ENCODE results near the gene SPOP.

SPOP gene

GRCh38 chr17:49583889-49584288, 94.0 kb downstream of the SPOP start:
- no peak for DNase-seq (ENCODE audit: low read depth)

DNA sequence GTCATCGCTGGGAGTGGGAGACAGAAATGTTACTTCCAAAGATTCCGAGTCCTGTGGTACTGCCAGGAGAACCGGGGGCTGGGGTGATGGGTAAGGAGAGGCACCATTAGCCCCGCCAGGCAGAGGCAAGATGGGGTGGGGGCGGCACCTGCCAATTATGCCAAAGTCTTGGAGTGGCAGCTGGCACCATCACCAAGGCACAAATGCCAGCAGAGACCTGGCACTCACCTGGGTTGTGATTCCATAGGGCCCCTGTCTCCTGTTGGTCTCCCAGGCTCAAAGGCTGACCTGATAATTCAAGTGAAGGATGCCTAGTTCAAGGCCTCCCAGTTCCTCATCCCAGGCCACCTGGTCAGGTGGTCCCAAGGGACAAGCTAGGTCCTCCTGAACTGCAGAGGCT, 94.7 kb downstream of the SPOP start:
- no peak for DNase-seq (ENCODE audit: low read depth)

GRCh38 chr17:49582789-49583188, 95.1 kb downstream of the SPOP start:
- no peak for DNase-seq (ENCODE audit: low read depth)

- DNase-seq (ENCODE audit: low read depth) = no peak
Observed at GRCh38 chr17:49582055-49582722, 95.7 kb downstream of the SPOP start.

DNA sequence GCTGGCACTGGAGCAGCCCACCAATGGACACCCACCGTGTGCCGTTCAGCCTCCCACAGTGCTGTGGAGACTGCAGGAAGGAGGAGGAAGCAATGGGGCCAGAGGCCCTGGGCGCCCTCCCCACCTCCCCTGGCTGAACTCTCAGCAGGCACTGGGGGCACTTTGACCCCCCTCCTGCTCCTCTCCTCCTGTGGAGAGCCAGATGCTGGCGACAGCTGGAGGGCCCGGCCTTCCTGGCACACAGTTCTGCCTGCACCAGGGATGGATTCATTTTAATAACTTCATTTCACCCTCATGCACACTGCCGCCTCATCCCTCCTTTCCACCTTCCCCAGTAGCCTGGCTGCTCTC, 96.3 kb downstream of the SPOP start:
- no peak for DNase-seq (ENCODE audit: low read depth)

GRCh38 chr17:49580981-49581647, 96.8 kb downstream of the SPOP start:
- no peak for DNase-seq (ENCODE audit: low read depth)

- DNase-seq (ENCODE audit: low read depth) = no peak
Observed at GRCh38 chr17:49580055-49580721, 97.7 kb downstream of the SPOP start.

- no peak for DNase-seq (ENCODE audit: low read depth)
Observed at GRCh38 chr17:49579522-49579921, 98.4 kb downstream of the SPOP start.

DNA sequence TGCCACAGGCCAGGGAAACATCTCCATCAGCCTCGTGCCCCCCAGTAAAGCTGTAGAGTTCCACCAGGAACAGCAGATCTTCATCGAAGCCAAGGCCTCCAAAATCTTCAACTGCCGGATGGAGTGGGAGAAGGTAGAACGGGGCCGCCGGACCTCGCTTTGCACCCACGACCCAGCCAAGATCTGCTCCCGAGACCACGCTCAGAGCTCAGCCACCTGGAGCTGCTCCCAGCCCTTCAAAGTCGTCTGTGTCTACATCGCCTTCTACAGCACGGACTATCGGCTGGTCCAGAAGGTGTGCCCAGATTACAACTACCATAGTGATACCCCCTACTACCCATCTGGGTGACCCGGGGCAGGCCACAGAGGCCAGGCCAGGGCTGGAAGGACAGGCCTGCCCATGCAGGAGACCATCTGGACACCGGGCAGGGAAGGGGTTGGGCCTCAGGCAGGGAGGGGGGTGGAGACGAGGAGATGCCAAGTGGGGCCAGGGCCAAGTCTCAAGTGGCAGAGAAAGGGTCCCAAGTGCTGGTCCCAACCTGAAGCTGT, 98.9 kb downstream of the SPOP start:
- DNase-seq (ENCODE audit: low read depth) = no peak

DNA sequence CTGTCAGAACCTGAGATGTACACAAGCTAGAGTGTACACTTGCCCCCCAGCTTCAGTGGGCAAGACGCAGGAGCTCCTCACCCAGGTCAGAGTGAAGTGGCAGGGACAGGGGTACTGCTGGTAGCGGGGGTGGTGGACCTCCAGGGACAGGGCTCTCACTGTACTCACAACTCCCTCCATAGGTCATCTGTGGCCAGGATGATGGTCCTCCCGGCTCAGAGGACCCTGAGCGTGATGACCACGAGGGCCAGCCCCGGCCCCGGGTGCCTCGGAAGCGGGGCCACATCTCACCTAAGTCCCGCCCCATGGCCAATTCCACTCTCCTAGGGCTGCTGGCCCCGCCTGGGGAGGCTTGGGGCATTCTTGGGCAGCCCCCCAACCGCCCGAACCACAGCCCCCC, 99.5 kb downstream of the SPOP start:
- DNase-seq (ENCODE audit: low read depth) = no peak

- DNase-seq (ENCODE audit: low read depth) = no peak
Observed at GRCh38 chr17:49577963-49578362, 99.9 kb downstream of the SPOP start.

DNA sequence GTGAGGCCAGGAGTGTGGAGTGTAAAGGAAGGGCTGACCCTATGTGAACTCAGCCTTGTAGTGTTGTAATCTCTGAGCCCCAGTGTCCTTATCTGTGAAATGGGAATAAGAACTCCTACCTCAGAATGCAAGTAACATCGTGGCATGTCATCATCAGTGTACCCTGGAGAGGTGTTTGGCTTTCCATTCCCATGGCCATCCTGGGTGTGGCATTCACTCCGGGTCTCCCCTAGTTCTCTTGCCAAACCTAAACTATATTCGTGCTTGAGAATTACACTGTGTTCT, 100.3 kb downstream of the SPOP start:
- DNase-seq (ENCODE audit: low read depth) = no peak

DNA sequence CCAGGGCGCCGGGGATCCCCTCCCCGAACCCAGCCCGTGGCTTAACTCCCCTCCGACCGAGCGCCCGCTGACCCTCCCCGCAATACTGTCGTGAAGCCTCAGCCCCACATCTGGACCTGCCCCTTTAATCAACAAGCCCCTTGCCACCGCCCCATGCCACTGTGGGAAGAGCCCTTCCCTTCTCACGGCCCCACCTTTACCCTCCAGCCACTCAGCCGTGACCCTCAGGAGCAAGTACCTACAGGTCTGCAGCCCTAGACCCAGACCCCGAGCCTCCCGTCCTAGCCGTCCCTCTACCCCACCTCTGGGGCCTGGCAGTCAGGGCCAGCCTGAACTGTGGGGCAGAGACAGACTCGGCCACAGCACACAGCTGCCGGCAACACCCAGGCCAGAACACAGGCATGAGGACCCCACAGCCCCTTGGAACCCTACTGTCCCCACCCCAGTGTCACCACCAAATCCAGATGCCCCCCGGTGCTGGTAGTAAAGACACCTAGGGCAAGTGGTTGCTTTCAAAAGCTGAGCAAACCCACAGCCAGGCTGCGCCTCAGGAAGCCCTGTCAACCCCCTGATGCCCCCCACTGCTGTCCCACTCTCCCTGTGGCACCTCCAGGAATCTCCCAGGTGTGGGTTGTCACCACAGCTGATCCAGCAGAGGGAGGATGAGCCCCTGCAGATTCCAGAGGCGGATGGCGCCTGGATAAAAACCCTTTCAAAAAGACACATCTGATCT, 100.8 kb downstream of the SPOP start:
- DNase-seq (ENCODE audit: low read depth) = no peak

DNA sequence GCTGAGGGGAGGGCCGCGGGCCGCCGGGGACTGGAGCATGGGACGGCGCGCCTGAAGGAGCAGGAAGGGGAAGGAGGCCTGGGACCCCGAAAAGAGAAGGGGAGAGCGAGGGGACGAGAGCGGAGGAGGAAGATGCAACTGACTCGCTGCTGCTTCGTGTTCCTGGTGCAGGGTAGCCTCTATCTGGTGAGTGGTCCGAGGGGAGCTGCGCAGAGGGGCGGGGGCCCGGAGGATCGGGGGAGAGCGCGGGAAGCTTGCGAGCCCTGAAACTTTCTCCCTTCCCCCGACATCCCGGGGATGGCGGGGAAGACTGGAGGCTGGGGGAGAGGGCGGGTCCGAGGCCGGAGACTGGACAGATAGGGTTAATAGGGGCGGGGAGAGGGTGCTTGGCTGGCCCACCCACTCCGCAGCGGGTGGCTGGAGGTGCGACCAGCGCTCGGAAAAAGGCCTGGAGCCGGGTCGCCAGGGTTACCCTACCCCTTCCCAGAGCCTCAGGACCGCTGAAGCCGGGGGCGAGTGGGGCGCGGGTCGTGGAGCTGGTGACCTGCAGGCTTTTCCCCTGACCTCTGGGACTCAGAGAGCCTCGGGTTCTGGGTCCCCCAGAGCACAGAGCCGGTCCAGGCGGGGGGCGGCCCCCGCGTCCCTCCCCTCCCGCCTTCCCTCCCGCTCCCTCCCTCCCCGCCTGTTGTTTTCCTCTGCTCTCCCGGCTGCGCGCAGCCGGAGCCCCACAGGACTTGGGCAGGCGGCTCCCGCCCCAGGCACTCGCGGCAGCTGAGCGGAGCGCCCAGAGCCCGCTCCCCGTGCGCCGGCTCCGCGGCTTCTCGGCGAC, 101.6 kb downstream of the SPOP start:
- DNase-seq (ENCODE audit: low read depth) = no peak

- DNase-seq (ENCODE audit: low read depth) = peak; percentile 18
Observed at GRCh38 chr17:49575679-49576087, 102.2 kb downstream of the SPOP start, which contains the start of gene NXPH3. TSS of gene NXPH3 (plus strand) at chr17:49575871. CDS start at chr17:49576220, 349 bp downstream.

GRCh38 chr17:49574945-49575678, 102.8 kb downstream of the SPOP start:
- no peak for DNase-seq (ENCODE audit: low read depth)

DNA sequence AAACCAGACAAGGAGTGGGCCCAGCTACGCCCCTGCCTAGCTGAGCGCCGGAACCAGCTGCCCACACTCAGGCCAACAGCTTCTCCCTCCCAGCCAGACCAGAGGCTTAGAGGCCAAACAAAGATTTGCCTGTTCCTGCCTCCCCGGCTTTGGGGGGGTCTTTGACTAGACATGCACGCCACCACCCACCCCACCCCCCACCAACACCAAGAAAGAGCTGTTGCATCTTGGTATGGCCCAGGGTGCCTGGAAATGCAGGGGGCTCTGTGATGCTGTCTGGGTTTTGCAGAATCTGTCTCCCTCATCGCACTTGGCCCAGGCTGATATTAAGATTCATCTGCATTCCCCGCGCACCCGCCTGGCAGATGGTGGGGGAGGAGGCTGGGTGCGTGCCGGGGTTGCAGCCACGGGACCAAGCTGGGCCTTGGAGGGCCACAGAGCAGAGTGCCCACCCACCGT, 103.5 kb downstream of the SPOP start:
- DNase-seq (ENCODE audit: low read depth) = no peak

GRCh38 chr17:49573510-49574322, 104.2 kb downstream of the SPOP start:
- DNase-seq (ENCODE audit: low read depth) = no peak

DNA sequence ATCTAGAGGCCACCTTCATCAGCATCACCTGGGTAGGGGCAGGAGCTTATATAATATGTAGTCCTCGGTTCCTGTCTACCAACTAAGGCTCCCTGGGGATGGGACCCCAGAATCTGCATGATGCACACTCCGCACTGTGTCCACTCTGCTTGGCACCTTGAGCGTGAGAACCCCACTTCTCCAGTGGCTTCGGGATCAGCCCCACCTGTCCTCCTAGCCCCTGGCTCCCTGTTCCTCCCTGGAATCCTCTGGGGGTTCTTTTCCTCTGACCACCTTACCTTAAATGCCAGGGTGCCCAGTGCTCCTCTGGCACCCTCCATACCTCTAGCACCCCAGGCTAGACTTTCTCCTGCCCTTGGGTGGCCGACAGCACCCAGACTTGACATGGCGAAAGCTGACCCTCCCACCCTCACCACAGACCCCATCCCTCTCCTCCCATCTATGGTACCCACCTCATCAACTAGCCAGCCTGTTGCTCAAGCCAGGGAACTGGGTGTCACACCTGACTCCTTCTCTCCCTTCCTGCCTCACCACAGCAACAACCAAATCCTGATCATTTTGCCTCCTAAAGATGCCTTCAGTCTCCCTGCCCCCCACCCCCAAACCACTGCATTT, 105.0 kb downstream of the SPOP start:
- DNase-seq (ENCODE audit: low read depth) = no peak

- no peak for DNase-seq (ENCODE audit: low read depth)
Observed at GRCh38 chr17:49572226-49572625, 105.7 kb downstream of the SPOP start.
